Ecto neural progenitor cell (in vitro differentiated cells): ENCODE measurements around the gene CBFA2T2.
"Not testable (repeated sequence)": the region's sequence is repeated elsewhere in the genome, so short reads cannot be mapped to it uniquely, and the experiment has no call there.

Experiments used
- DNase-seq: peaks from one replicate; pipeline ENCODE4 v3.0.0-alpha.2; 2018; ENCODE audit warnings: low spot score

CBFA2T2 gene

GRCh38 chr20:33490023-33490933 is at the start of gene CBFA2T2:
TSS of gene CBFA2T2 (plus strand) at chr20:33490096. CDS start at chr20:33490268, 172 bp downstream.
- DNase-seq, result no peak

GRCh38 chr20:33440562-33440961 is 49.3 kb upstream of the CBFA2T2 start:
- not testable (repeated sequence) for DNase-seq

- no peak for DNase-seq
Measured at GRCh38 chr20:33441142-33441955, 48.5 kb upstream of the CBFA2T2 start.

GRCh38 chr20:33442136-33443005 is 47.5 kb upstream of the CBFA2T2 start:
- DNase-seq, result peak; percentile 52

GRCh38 chr20:33443006-33443511 is 46.8 kb upstream of the CBFA2T2 start:
- DNase-seq, result peak; percentile 70

- DNase-seq, result peak; percentile 97
Measured at GRCh38 chr20:33443512-33444239, 46.2 kb upstream of the CBFA2T2 start, which contains the start of gene SNTA1. TSS of gene SNTA1 (minus strand) at chr20:33443763. CDS start at chr20:33443620, 143 bp downstream.

- DNase-seq, result no peak
Measured at GRCh38 chr20:33444797-33445560, 44.9 kb upstream of the CBFA2T2 start.

GRCh38 chr20:33445881-33446625 is 43.8 kb upstream of the CBFA2T2 start:
- no peak for DNase-seq

- no peak for DNase-seq
Measured at GRCh38 chr20:33450867-33451266, 39.0 kb upstream of the CBFA2T2 start.

GRCh38 chr20:33456916-33457642 is 32.8 kb upstream of the CBFA2T2 start:
- DNase-seq, result peak; percentile 92

- no peak for DNase-seq
Measured at GRCh38 chr20:33459599-33459998, 30.3 kb upstream of the CBFA2T2 start.

- DNase-seq, result no peak
Measured at GRCh38 chr20:33460711-33461110, 29.2 kb upstream of the CBFA2T2 start.

- DNase-seq, result no peak
Measured at GRCh38 chr20:33463332-33464101, 26.4 kb upstream of the CBFA2T2 start.

- DNase-seq, result not testable (repeated sequence)
Measured at GRCh38 chr20:33464759-33465158, 25.1 kb upstream of the CBFA2T2 start.

GRCh38 chr20:33465481-33466302 is 24.2 kb upstream of the CBFA2T2 start:
- DNase-seq, result peak; percentile 79

GRCh38 chr20:33466303-33466646 is 23.6 kb upstream of the CBFA2T2 start:
- DNase-seq, result no peak

- no peak for DNase-seq
Measured at GRCh38 chr20:33470457-33470856, 19.4 kb upstream of the CBFA2T2 start.
